Activated naive CD8-positive, alpha-beta T cell treated with anti-CD3 and anti-CD28 coated beads, Interleukin-2, amount 10 ng/mL, durations not matched to agents 7 days and 5 days (primary cell): ENCODE data around the gene FMNL3. TPM values are rescaled to one million over a fixed set of nuclear protein-coding genes. Genes with fewer than 3 reads are reported as not detected.
A peak's percentile ranks its signal among the peaks of the same experiment; 100 is the strongest.

Source experiments
- ATAC-seq: fragments of 150-1000 bp; cut with Tn5 transposase; one replicate; pipeline ENCODE4 v1.10.0; 2021; ENCODE audit warnings: low read depth, moderate library complexity
- POLR2A ChIA-PET: fragments of 350-600 bp; sonication (Branson Sonifier 250); formaldehyde crosslinking; loops from one replicate; lab custom pipeline; 2021; ENCODE audit warnings: antibody characterized with exemption; lab: Charles Lee
- DNase-seq: peaks from one replicate; pipeline ENCODE4 v3.0.0; 2021
- H3K27ac Mint-ChIP-seq: one replicate; pipeline ENCODE4 v1.8.0; 2022; ENCODE audit warnings: mild to moderate bottlenecking, mixed read lengths
- H3K27me3 Mint-ChIP-seq: one replicate; pipeline ENCODE4 v1.8.0; 2022; ENCODE audit warnings: mild to moderate bottlenecking, moderate library complexity, mixed read lengths
- H3K36me3 Mint-ChIP-seq: one replicate; pipeline ENCODE4 v1.8.0; 2021; ENCODE audit warnings: mild to moderate bottlenecking, mixed read lengths
- H3K4me1 Mint-ChIP-seq: one replicate; pipeline ENCODE4 v1.8.0; 2021; ENCODE audit warnings: mixed read lengths
- H3K4me3 Mint-ChIP-seq: one replicate; pipeline ENCODE4 v1.8.0; 2022; ENCODE audit warnings: mild to moderate bottlenecking, moderate library complexity, mixed read lengths
- H3K9me3 Mint-ChIP-seq: one replicate; pipeline ENCODE4 v1.8.0; 2021; ENCODE audit warnings: mixed read lengths
- total RNA-seq, 2 experiments: library from RNA; stranded (reverse); gene quantifications; one replicate each; pipeline ENCODE4 v1.2.3, GENCODE V29; 2021

Gene FMNL3
- total RNA-seq, 2 experiments from 2014 or later, result 43.5 to 43.8 TPM

DNA sequence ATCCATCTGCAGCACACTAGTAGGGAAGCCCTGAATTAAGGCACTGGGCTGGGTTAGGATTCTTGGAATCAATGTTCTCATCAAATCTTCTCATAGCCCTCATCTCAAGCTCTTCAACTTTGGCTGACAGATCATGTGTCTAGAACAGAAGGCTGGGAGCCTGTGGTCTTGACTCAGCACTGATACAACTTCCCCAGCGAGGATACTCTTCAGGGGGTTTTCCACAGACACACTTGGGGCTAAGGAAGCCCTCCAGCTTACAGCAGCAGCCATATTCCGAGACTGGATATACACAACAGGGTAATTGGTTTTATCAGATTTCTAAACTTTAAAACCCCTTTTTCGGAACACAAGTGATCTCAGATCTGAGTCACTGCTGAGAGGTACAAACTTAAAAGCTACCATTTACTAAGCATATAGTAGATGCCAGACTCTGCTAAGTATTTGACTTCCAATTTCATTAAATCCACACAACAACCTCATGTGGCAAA, 3.5 kb downstream of the FMNL3 start:
- Mint-ChIP-seq H3K36me3 (peaks cover 3% of the 10 kb centered on the region), H3K9me3 (no peaks in the 10 kb centered on the region), H3K27ac (no peak overlapping the region), H3K4me3 (peak overlapping the region; percentile 52), H3K27me3 (peaks cover 2% of the 10 kb centered on the region), H3K4me1 (peaks cover 51% of the 10 kb centered on the region)
- POLR2A ChIA-PET, result interaction anchor here (1.2 to 3.9 kb wide), 10 partner anchors 20 to 60 kb away, joined by 4 to 12 read pairs (median 7); partner anchors contain the start of gene TMBIM6
- ATAC-seq (no peak), DNase-seq (no peak)

DNA sequence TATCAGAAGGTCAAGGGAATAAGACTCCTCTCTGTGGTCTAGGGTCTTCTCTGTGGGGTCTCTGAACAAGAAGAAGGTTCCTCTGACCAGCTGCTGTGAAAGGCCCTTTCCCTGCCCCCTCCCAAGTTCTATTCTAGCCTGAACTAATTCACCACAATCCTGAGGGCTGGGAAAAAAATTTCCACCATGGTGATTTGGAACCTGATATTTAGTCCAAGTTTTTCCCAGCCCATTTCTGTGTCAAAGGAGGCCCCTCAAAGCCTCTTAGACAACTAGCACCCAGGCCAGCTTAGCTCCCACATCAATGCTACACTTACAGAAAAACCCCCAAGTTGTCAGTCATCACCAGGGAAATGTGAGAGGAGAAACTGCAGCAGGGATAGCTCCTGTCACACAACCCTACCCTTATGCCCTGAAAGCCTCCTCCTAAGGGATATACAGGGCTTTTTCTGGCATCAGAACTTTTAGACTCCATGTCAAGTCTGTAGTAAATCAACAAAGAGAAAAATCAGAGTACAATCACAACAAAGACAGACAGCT, 4.5 kb downstream of the FMNL3 start:
- peaks cover 58% of the 10 kb centered on the region for H3K4me1 Mint-ChIP-seq
- H3K36me3 Mint-ChIP-seq, result peaks cover 3% of the 10 kb centered on the region
- no peak overlapping the region for H3K27ac Mint-ChIP-seq
- no peak overlapping the region for H3K4me3 Mint-ChIP-seq
- H3K27me3 Mint-ChIP-seq, result peaks cover 2% of the 10 kb centered on the region
- H3K9me3 Mint-ChIP-seq, result no peaks in the 10 kb centered on the region
- POLR2A ChIA-PET, result interaction anchor here (1.2 to 3.9 kb wide), 8 partner anchors 19 to 55 kb away, joined by 4 to 12 read pairs (median 6); partner anchors contain the start of gene TMBIM6
- DNase-seq, result no peak
- ATAC-seq, result no peak

DNA sequence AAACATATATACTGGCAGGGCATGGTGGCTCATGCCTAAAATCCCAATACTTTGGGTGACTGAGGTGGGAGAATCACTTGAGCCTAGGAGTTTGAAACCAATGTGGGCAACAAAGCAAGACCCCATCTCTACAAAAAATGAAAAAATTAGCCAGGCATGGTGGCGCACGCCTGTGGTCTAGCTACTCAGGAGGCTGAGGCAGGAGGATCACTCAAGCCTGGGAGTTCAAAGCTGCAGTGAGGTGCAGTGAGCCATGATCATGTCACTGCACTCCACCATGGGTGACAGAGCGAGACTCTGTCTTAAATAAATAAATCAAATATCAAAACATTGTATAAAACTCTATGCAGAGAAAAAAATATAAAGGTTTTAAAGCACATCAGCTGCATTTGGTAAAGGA, 5.2 kb downstream of the FMNL3 start:
- H3K36me3 Mint-ChIP-seq, result peaks cover 3% of the 10 kb centered on the region
- H3K27ac Mint-ChIP-seq, result no peak overlapping the region
- H3K27me3 Mint-ChIP-seq, result no peaks in the 10 kb centered on the region
- H3K4me1 Mint-ChIP-seq, result peaks cover 56% of the 10 kb centered on the region
- POLR2A ChIA-PET, result no interaction called here
- H3K4me3 Mint-ChIP-seq, result no peak overlapping the region
- no peaks in the 10 kb centered on the region for H3K9me3 Mint-ChIP-seq
- DNase-seq (no peak), ATAC-seq (no peak)

DNA sequence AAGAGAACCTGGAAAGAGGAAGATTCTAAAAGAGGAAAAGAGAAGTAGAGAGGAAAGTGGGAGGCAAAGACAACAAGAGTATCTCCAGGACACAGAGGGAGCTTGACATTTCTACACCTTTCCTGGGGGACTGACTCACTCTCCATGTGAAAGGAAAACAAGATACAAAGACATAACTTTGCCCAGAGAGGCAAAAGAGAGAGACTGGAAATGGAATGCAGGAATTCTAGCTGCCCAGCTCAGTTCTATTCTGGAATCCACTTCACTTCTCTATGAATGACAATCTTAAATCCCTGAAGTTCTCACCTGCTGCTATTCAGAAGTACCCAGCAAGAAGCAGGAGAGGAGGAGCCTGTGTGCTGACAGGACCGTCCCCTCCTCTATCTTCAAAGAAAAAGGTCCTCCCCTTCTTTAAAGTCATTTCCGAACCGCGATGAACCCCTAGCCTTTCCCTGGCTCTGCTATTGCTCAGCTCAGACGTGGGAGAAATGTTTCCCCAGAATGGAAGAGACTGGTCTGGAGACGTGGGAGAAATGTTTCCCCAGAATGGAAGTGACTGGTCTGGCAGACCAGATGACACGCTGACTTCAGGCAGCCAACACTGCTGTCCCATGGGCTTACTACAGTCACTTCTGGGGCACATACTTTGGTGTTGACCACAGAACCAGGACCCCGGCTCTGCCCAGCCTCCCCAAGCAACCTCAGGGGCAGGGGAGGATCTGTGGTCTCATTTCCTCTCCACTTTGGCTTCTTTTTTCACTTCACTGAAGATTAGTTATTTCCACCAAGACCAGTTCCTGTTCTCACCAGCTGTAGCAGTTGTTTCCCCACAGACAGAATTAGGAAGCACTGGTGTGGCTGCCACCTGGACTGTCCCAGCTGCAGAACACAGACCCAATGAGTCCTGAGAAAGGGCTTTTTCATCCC, 8.3 kb downstream of the FMNL3 start:
- peak; percentile 58 for DNase-seq
- Mint-ChIP-seq H3K4me1 (peaks cover 40% of the 10 kb centered on the region), H3K27me3 (no peaks in the 10 kb centered on the region), H3K27ac (peak overlapping the region; percentile 88), H3K4me3 (peak overlapping the region; percentile 83), H3K36me3 (peaks cover 1% of the 10 kb centered on the region), H3K9me3 (no peaks in the 10 kb centered on the region)
- POLR2A ChIA-PET, result interaction anchor here (0.5 to 1.4 kb wide), 5 partner anchors 24 to 76 kb away, joined by 3 to 8 read pairs (median 3); partner anchors contain the start of gene TMBIM6
- peak; percentile 80 for ATAC-seq

DNA sequence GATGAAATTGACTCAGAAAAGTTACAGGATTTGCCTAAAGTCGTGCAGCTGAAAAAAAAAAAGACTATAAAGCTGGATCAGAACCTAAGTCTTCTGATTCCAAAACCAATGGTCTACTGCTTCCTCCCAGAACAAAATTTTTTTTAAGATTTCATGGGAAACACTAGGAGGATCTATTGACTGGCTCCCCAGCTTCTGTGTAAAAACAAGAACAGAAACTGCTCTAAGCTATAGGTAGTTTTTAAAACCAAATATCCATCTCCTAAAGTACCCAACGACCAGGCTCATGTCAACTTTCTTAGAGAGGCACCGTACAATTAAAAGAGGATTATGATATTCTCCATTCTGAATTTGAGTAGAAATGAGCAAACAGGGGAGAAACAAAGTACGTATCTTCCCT, 9.4 kb downstream of the FMNL3 start:
- ATAC-seq (no peak), DNase-seq (no peak)
- H3K27me3 Mint-ChIP-seq, result no peaks in the 10 kb centered on the region
- H3K4me3 Mint-ChIP-seq, result peak overlapping the region; percentile 83
- peaks cover 29% of the 10 kb centered on the region for H3K4me1 Mint-ChIP-seq
- H3K9me3 Mint-ChIP-seq, result no peaks in the 10 kb centered on the region
- POLR2A ChIA-PET, result interaction anchor here (1.3 kb wide), 1 partner anchor 43 kb away, joined by 4 read pairs; the partner anchor contains the start of gene TMBIM6
- H3K27ac Mint-ChIP-seq, result no peak overlapping the region
- peaks cover 3% of the 10 kb centered on the region for H3K36me3 Mint-ChIP-seq

DNA sequence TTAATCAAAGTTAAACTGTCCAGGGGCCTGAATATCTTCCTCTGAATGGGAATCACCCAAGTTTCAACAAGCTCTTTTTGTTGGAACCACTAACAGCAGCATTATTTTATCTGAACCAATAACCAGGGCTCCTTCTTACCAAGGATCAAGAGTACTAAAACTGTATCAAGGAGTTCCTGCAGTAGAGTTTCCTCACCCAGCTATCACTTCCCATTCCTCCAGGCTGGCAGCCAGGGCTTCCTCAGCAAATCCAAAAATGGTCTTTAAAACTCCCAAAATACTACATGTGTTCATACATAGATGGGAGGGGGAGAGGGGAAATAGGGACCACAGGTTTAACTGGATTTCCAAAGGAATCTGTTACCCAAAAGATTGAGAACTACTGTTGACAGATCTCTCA, 10.5 kb downstream of the FMNL3 start:
- Mint-ChIP-seq H3K36me3 (peaks cover 5% of the 10 kb centered on the region), H3K27ac (no peak overlapping the region), H3K27me3 (no peaks in the 10 kb centered on the region), H3K4me3 (no peak overlapping the region), H3K9me3 (no peaks in the 10 kb centered on the region), H3K4me1 (peaks cover 24% of the 10 kb centered on the region)
- ATAC-seq (no peak), DNase-seq (no peak)
- POLR2A ChIA-PET, result interaction anchor here (1.3 kb wide), 2 partner anchors 33 to 44 kb away, joined by 3 to 4 read pairs; partner anchors contain the start of gene TMBIM6

DNA sequence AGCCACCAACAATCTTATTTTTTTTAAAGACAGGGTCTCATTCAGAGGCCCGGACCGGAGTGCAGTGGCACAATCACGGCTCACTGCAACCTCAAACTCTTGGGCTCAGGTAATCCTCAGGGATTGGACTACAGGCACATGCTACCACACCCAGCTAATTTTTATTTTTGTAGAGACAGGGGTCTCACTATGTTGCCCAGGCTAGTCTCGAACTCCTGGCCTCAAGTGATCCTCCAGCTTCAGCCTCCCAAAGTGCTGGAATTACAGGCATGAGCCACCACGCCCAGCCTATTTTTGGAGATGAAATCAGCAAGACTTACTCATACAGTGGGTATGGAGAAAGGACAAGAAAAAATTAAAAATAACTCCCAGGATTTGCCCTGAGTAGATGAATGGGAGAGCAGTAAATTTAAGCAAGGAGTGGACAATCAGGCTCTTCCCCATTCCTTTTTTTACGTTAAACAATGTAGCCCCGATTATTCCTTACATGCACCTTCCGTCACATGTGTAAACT, 13.2 kb downstream of the FMNL3 start:
- H3K4me3 Mint-ChIP-seq, result no peak overlapping the region
- DNase-seq (no peak), ATAC-seq (no peak)
- no peaks in the 10 kb centered on the region for H3K27me3 Mint-ChIP-seq
- peaks cover 9% of the 10 kb centered on the region for H3K36me3 Mint-ChIP-seq
- no peak overlapping the region for H3K27ac Mint-ChIP-seq
- POLR2A ChIA-PET, result interaction anchor here (0.7 kb wide), 1 partner anchor 20 kb away, joined by 3 read pairs; no protein-coding TSS in a partner anchor
- peaks cover 24% of the 10 kb centered on the region for H3K4me1 Mint-ChIP-seq
- no peaks in the 10 kb centered on the region for H3K9me3 Mint-ChIP-seq

DNA sequence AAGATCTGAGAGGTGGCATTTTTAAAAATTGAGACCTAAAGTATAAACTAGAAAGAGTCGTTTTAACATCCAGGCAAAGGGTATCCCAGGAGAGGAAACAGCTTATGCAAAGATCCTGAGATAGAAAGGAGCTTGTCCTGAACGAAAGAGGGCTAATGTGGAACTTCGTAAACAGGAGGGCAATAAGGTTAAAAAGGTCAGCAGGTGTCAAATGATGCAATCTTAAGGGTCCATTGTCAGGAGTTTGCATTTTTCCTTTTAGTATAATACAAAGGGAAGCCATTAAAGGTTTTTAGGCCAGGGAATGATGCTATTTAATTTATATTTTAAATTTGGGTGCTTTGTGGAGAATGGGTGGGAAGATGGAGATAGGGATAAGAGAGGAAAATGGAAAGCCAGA, 14.4 kb downstream of the FMNL3 start:
- Mint-ChIP-seq H3K4me3 (no peak overlapping the region), H3K36me3 (peaks cover 9% of the 10 kb centered on the region), H3K27ac (no peak overlapping the region), H3K4me1 (peaks cover 17% of the 10 kb centered on the region), H3K9me3 (no peaks in the 10 kb centered on the region), H3K27me3 (no peaks in the 10 kb centered on the region)
- DNase-seq (no peak), ATAC-seq (no peak)
- POLR2A ChIA-PET, result interaction anchor here (0.6 kb wide), 1 partner anchor 159 kb away, joined by 6 read pairs; no protein-coding TSS in a partner anchor

DNA sequence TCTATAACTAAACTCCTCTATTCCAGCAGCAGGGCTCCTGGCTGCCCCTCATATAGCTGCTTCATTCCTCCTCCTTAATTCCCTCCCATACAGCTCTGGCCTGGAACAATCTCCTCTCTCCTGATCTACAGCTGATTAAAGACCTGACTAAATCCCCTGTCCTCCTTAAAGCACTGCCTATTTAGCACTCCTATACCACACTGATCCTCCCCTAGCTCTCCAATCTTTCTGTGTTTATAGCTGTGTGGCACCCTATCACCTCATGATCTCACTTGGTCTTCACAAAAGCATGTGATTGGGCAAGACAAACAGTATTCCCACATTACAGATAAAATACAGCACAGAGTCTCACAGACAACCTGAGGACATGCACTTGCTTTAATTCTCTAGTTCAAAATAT, 17.4 kb downstream of the FMNL3 start:
- Mint-ChIP-seq H3K36me3 (peaks cover 13% of the 10 kb centered on the region), H3K4me1 (peaks cover 20% of the 10 kb centered on the region), H3K4me3 (no peak overlapping the region), H3K27ac (no peak overlapping the region), H3K9me3 (no peaks in the 10 kb centered on the region), H3K27me3 (no peaks in the 10 kb centered on the region)
- no peak for ATAC-seq
- POLR2A ChIA-PET, result interaction anchor here (0.6 to 2.0 kb wide), 3 partner anchors 17 to 66 kb away, joined by 3 to 7 read pairs (median 3); partner anchors contain the start of gene FMNL3
- DNase-seq, result no peak

DNA sequence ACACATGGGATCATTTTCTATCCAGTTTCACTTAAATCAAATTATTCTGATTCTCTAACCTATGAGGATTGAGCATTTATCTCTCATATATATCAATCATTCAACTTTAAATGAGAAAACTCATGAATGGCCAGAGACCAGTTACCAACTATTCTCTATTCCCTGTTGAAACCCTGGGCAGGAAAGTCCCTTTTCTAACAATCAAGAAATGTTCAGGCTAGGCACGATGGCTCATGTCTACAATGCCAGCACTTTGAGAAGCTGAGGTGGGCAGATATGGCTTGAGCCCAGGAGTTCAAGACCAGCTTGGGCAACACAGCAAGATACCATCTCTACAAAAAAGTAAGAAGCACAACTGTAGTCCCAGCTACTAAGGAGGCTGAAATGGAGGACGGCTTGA, 18.0 kb downstream of the FMNL3 start:
- Mint-ChIP-seq H3K36me3 (peaks cover 13% of the 10 kb centered on the region), H3K9me3 (no peaks in the 10 kb centered on the region), H3K27me3 (no peaks in the 10 kb centered on the region), H3K4me1 (peaks cover 25% of the 10 kb centered on the region), H3K27ac (no peak overlapping the region), H3K4me3 (no peak overlapping the region)
- DNase-seq (no peak), ATAC-seq (no peak)
- POLR2A ChIA-PET, result interaction anchor here (0.8 to 2.0 kb wide), 2 partner anchors 18 to 44 kb away, joined by 3 to 7 read pairs; partner anchors contain the start of gene FMNL3

DNA sequence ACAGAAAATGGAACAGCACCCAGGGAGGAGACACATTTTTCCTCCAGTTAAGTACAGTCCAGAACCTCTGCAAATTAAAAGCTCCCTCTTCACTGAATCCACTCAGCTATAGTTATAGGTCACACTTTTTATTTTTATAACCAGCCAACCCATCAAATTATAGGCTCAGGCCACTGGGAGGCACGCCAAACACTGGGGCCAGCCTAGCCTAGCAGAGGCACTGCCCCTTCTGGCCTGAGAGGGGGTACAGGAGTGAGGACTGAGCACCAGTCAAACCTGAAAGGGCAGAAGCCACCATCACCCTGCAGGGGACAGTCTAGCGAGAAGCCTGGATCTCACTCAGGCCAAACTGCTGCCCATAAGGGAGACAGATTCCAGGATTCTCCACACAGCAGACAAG, 19.3 kb downstream of the FMNL3 start:
- Mint-ChIP-seq H3K4me1 (peaks cover 33% of the 10 kb centered on the region), H3K4me3 (no peak overlapping the region), H3K27me3 (no peaks in the 10 kb centered on the region), H3K27ac (peak overlapping the region; percentile 40), H3K36me3 (peaks cover 12% of the 10 kb centered on the region), H3K9me3 (no peaks in the 10 kb centered on the region)
- POLR2A ChIA-PET, result no interaction called here
- DNase-seq (no peak), ATAC-seq (no peak)

DNA sequence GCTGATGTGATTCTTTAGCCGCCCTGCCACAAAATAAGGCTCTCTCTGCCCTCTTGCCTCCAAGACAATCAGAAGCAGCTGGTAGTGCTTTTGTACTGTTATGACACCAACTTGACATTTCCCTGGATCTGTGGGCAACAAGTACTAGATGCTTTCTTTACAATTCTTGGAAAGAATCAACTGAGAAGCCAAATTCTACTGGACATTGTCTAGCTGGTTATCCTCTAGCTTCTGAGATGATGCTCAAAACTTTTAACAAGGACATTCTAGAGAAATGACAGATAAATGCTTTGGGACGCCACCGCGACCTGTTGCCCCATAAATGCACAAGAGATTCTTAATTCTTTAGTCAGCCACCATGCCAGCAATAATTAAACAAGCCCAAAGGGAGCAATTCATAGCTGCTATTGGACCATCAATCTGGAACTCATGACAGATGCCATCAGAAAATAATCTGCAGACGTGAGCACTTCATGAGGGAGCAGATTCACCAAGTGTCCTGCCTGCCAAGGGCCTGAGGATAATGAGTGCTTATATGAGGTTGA, 22.8 kb downstream of the FMNL3 start:
- no peak overlapping the region for H3K4me3 Mint-ChIP-seq
- no peaks in the 10 kb centered on the region for H3K9me3 Mint-ChIP-seq
- H3K36me3 Mint-ChIP-seq, result peaks cover 4% of the 10 kb centered on the region
- POLR2A ChIA-PET, result interaction anchor here (1.4 to 2.0 kb wide), 3 partner anchors 13 to 21 kb away, joined by 4 to 5 read pairs (median 5); no protein-coding TSS in a partner anchor
- H3K27me3 Mint-ChIP-seq, result no peaks in the 10 kb centered on the region
- DNase-seq, result no peak
- H3K27ac Mint-ChIP-seq, result no peak overlapping the region
- peaks cover 28% of the 10 kb centered on the region for H3K4me1 Mint-ChIP-seq
- ATAC-seq, result no peak
